ENCODE results near the gene PDE7B. TPM values are rescaled to one million over a fixed set of nuclear protein-coding genes. Genes with fewer than 3 reads are reported as not detected.

The PDE7B gene
- total RNA-seq, 2 experiments from 2014 or later, result 0.58 to 0.68 TPM

GRCh38 chr6:136016228-136017225 is 165.0 kb downstream of the PDE7B start:
- TF ChIP-seq CTCF (IDR thresholded peaks at IDR 0.05), result no peak
- ChIA-PET POLR2A (interaction anchor here (0.6 kb wide), 1 partner anchor 113 kb away, joined by 3 read pairs; no protein-coding TSS in a partner anchor), CTCF (no interaction called here)
- no peaks in the 10 kb centered on the region for H3K27me3 Mint-ChIP-seq
- DNase-seq (no peak), ATAC-seq (no peak)
- no peak overlapping the region for H3K27ac Mint-ChIP-seq
- intact Hi-C loops (cut with micrococcal nuclease), result no loop called here
- H3K36me3 Mint-ChIP-seq (ENCODE audit: low read depth), result no peaks in the 10 kb centered on the region
- no peak overlapping the region for H3K4me3 Mint-ChIP-seq
- H3K4me1 Mint-ChIP-seq (ENCODE audit: low read depth), result no peaks in the 10 kb centered on the region
- no peaks in the 10 kb centered on the region for H3K9me3 Mint-ChIP-seq

DNA sequence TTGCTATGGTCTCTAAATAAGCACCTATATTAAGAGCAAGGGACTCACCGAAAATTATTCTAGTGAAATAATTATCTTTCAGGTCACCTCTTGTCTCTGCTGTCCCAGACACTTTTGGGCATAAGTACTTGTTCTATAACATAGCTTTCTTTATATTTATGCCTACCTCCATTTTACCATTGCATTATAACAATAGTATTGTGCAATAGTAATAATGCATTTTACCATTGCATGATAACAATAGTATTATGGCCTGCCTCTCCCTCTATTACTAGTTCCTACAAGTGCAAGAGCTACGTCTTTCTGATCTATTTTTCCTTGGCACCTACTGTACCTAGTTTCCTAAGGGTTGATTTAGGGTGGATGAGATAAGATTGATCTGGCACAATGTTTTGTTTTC is 169.2 kb downstream of the PDE7B start:
- Mint-ChIP-seq H3K4me1 (ENCODE audit: low read depth) (no peaks in the 10 kb centered on the region), H3K27me3 (peaks cover 7% of the 10 kb centered on the region), H3K27ac (no peak overlapping the region), H3K36me3 (ENCODE audit: low read depth) (no peaks in the 10 kb centered on the region), H3K9me3 (no peaks in the 10 kb centered on the region), H3K4me3 (no peak overlapping the region)
- intact Hi-C loops (cut with micrococcal nuclease), result no loop called here
- ATAC-seq (no peak), DNase-seq (no peak)
- ChIA-PET CTCF (no interaction called here), POLR2A (interaction anchor here (0.6 kb wide), 1 partner anchor 11 kb away, joined by 3 read pairs; no protein-coding TSS in a partner anchor)
- no peak for TF ChIP-seq CTCF (IDR thresholded peaks at IDR 0.05)

DNA sequence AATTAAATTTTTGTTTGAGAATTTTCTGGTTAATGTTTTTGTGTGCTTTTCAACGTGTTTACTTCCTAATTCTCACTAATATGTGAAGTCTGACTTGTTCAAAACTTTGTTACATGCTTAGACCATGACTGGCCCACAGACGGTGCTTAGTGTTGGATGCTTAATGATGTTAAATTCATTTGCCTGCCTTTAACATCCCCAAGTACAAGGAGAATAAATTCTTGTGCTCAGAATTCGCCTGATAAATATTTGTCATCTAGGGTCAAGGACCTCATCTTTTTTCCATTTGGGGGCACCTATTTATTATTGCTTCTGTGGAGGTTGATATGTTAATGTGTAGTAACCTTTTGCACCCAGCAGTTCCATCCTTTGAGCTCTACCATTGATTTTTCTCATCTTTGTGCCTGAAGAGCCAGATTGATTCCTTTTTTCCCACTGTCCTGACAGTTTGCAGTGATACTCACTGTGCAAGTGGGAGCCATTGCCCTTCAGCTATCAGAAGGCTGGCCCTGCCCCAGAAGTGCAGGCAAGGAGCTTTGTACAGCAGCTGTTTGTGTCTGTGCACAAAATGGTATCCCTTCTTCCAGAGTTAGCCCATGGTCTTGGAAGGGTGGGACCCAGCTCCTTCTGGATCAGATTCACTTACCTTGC is 170.8 kb downstream of the PDE7B start:
- CTCF ChIA-PET, result no interaction called here
- POLR2A ChIA-PET, result interaction anchor here (0.5 kb wide), 1 partner anchor 28 kb away, joined by 3 read pairs; no protein-coding TSS in a partner anchor
- Mint-ChIP-seq H3K9me3 (no peaks in the 10 kb centered on the region), H3K27me3 (peaks cover 7% of the 10 kb centered on the region), H3K36me3 (ENCODE audit: low read depth) (no peaks in the 10 kb centered on the region), H3K4me1 (ENCODE audit: low read depth) (no peaks in the 10 kb centered on the region), H3K27ac (no peak overlapping the region), H3K4me3 (no peak overlapping the region)
- intact Hi-C loops (cut with micrococcal nuclease), result no loop called here
- TF ChIP-seq CTCF (IDR thresholded peaks at IDR 0.05), result no peak
- ATAC-seq (no peak), DNase-seq (no peak)

- TF ChIP-seq CTCF (IDR thresholded peaks at IDR 0.05), result no peak
- Mint-ChIP-seq H3K9me3 (no peaks in the 10 kb centered on the region), H3K27ac (no peak overlapping the region), H3K4me1 (ENCODE audit: low read depth) (no peaks in the 10 kb centered on the region), H3K36me3 (ENCODE audit: low read depth) (no peaks in the 10 kb centered on the region), H3K27me3 (peaks cover 7% of the 10 kb centered on the region), H3K4me3 (no peak overlapping the region)
- POLR2A ChIA-PET, result no interaction called here
- CTCF ChIA-PET, result no interaction called here
- DNase-seq (no peak), ATAC-seq (no peak)
- intact Hi-C loops (cut with micrococcal nuclease), result no loop called here
Measured at GRCh38 chr6:136024711-136025110, 173.2 kb downstream of the PDE7B start.

- no peak overlapping the region for H3K27ac Mint-ChIP-seq
- intact Hi-C loops (cut with micrococcal nuclease), result no loop called here
- POLR2A ChIA-PET, result no interaction called here
- H3K4me3 Mint-ChIP-seq, result no peak overlapping the region
- no peaks in the 10 kb centered on the region for H3K9me3 Mint-ChIP-seq
- TF ChIP-seq CTCF (IDR thresholded peaks at IDR 0.05), result no peak
- CTCF ChIA-PET, result interaction anchor here (1.1 to 1.5 kb wide), 2 partner anchors 11 to 12 kb away, joined by 3 read pairs; no protein-coding TSS in a partner anchor
- DNase-seq (no peak), ATAC-seq (no peak)
- H3K36me3 Mint-ChIP-seq (ENCODE audit: low read depth), result no peaks in the 10 kb centered on the region
- H3K4me1 Mint-ChIP-seq (ENCODE audit: low read depth), result no peaks in the 10 kb centered on the region
- H3K27me3 Mint-ChIP-seq, result peaks cover 7% of the 10 kb centered on the region
Measured at GRCh38 chr6:136025736-136026135, 174.2 kb downstream of the PDE7B start.
